Neural cell (in vitro differentiated cells): Measurements from ENCODE around the gene REEP1. TPM values are rescaled to one million over a fixed set of nuclear protein-coding genes. Genes with fewer than 3 reads are reported as not detected.

Source experiments
- H2AFZ ChIP-seq: fragments of 200-600, 300-800 bp; sonication (generic), shearing (Covaris generic); 2 replicates; pipeline ENCODE4 v1.6.0; 2014; ENCODE audit warnings: low read depth, mild to moderate bottlenecking, antibody characterized with exemption, low read length, moderate library complexity
- H3F3A ChIP-seq: fragments of 200-600 bp; shearing (Covaris generic); 2 replicates; pipeline ENCODE4 v1.6.1; 2016; ENCODE audit warnings: mild to moderate bottlenecking, moderate library complexity, mixed read lengths, antibody characterized with exemption, low read length; ENCODE audit not compliant: insufficient read depth, poor library complexity, severe bottlenecking
- H3K27ac ChIP-seq: fragments of 200-600, 300-800 bp; sonication (generic), shearing (Covaris generic); 2 replicates; pipeline ENCODE4 v1.5.1; 2014; ENCODE audit warnings: mild to moderate bottlenecking, low read length, moderate library complexity
- H3K27me3 ChIP-seq: fragments of 300-800, 200-600 bp; sonication (generic), shearing (Covaris generic); 2 replicates; pipeline ENCODE4 v1.6.0; 2014; ENCODE audit warnings: mild to moderate bottlenecking, low read depth, low read length, moderate library complexity; ENCODE audit not compliant: insufficient read depth
- H3K36me3 ChIP-seq: fragments of 300-800, 200-600 bp; sonication (generic), shearing (Covaris generic); 2 replicates; pipeline ENCODE4 v1.5.1; 2014; ENCODE audit warnings: mild to moderate bottlenecking, antibody characterized with exemption, low read length, moderate library complexity; ENCODE audit not compliant: insufficient read depth
- H3K4me2 ChIP-seq: fragments of 300-800, 200-600 bp; sonication (generic), shearing (Covaris generic); 2 replicates; pipeline ENCODE4 v1.6.0; 2014; ENCODE audit warnings: mild to moderate bottlenecking, low read length
- H3K4me3 ChIP-seq: fragments of 300-800, 200-600 bp; sonication (generic), shearing (Covaris generic); 2 replicates; pipeline ENCODE4 v1.5.1; 2014; ENCODE audit warnings: mild to moderate bottlenecking, low read length, moderate library complexity
- H3K79me2 ChIP-seq: fragments of 200-600 bp; shearing (Covaris generic); replicated peaks from 2 replicates; pipeline ENCODE4 v1.6.0; 2014; ENCODE audit warnings: mild to moderate bottlenecking, low read length, moderate library complexity; ENCODE audit not compliant: insufficient read depth
- H3K9ac ChIP-seq: fragments of 300-800, 200-600 bp; sonication (generic), shearing (Covaris generic); 2 replicates; pipeline ENCODE4 v1.6.1; 2016; ENCODE audit warnings: mild to moderate bottlenecking, low read length, mixed read lengths
- H3K9me2 ChIP-seq: fragments of 200-600 bp; shearing (Covaris generic); 2 replicates; pipeline ENCODE4 v1.6.1; 2016; ENCODE audit warnings: mild to moderate bottlenecking, low read length, mixed read lengths; ENCODE audit not compliant: insufficient read depth
- H3K9me3 ChIP-seq: fragments of 200-600, 300-800 bp; sonication (generic), shearing (Covaris generic); 2 replicates; pipeline ENCODE4 v1.6.1; 2016; ENCODE audit warnings: mild to moderate bottlenecking, mixed run types, low read length, moderate library complexity, mixed read lengths
- H4K20me1 ChIP-seq: fragments of 200-600 bp; shearing (Covaris generic); 2 replicates; pipeline ENCODE4 v1.6.1; 2016; ENCODE audit warnings: mild to moderate bottlenecking, mixed run types; ENCODE audit not compliant: insufficient read depth
- CTCF ChIP-seq: fragments of 450-650 bp; IDR thresholded peaks from 2 replicates; pipeline ENCODE4 v1.5.1; 2014; ENCODE audit warnings: antibody characterized with exemption, mild to moderate bottlenecking, moderate library complexity; ENCODE audit not compliant: poor library complexity, severe bottlenecking
- EP300 ChIP-seq: fragments of 450-650 bp; conservative IDR thresholded peaks from 2 replicates; pipeline ENCODE4 v1.6.1; 2014; ENCODE audit warnings: antibody characterized with exemption, mild to moderate bottlenecking, moderate library complexity; ENCODE audit not compliant: poor library complexity, severe bottlenecking
- EZH2 ChIP-seq: fragments of 200-600, 300-800 bp; shearing (Covaris generic), sonication (generic); IDR thresholded peaks from 2 replicates; pipeline ENCODE4 v1.6.1; 2014; ENCODE audit warnings: antibody characterized with exemption, low read length, borderline replicate concordance, mild to moderate bottlenecking; ENCODE audit not compliant: insufficient read depth, poor library complexity, severe bottlenecking
- MXI1 ChIP-seq: fragments of 450-650 bp; conservative IDR thresholded peaks from 2 replicates; pipeline ENCODE4 v1.6.1; 2014; ENCODE audit warnings: antibody characterized with exemption, mild to moderate bottlenecking; ENCODE audit not compliant: poor library complexity, severe bottlenecking
- POLR2AphosphoS5 ChIP-seq: IDR thresholded peaks from 2 replicates; pipeline ENCODE4 v1.6.1; 2012
- RAD21 ChIP-seq: fragments of 450-650 bp; conservative IDR thresholded peaks from 2 replicates; pipeline ENCODE4 v1.6.1; 2014; ENCODE audit warnings: antibody characterized with exemption, mild to moderate bottlenecking, moderate library complexity
- REST ChIP-seq: IDR thresholded peaks from 2 replicates; pipeline ENCODE4 v1.6.1; 2012; ENCODE audit warnings: borderline replicate concordance
- SMC3 ChIP-seq: fragments of 450-650 bp; conservative IDR thresholded peaks from 2 replicates; pipeline ENCODE4 v1.6.1; 2014; ENCODE audit warnings: antibody characterized with exemption, mild to moderate bottlenecking, moderate library complexity; ENCODE audit not compliant: poor library complexity
- TAF1 ChIP-seq: IDR thresholded peaks from 2 replicates; pipeline ENCODE4 v1.6.1; 2012; ENCODE audit warnings: low read depth
- polyA plus RNA-seq: library from polyadenylated mRNA; depleted of rRNA; stranded (reverse); fragments of >200 nt; gene quantifications from 2 replicates; pipeline ENCODE4 v1.2.3, GENCODE V29; 2014

The REEP1 gene
- polyA plus RNA-seq, 1 donor from 2014 or later: 121 TPM

GRCh38 chr2:86253424-86253823 lies 84.0 kb downstream of the REEP1 start:
- Histone ChIP-seq H3K9ac (no peak overlapping the region), H3K4me2 (no peak overlapping the region)
- no peak for TF ChIP-seq EZH2
- no peak for TF ChIP-seq SMC3
- no peak for TF ChIP-seq TAF1
- no peak for TF ChIP-seq EP300

GRCh38 chr2:86251840-86252266 lies 85.6 kb downstream of the REEP1 start:
- peaks cover 11% of the 10 kb centered on the region for H3K36me3 ChIP-seq
- TF ChIP-seq MXI1 (no peak), RAD21 (no peak), EZH2 (no peak), CTCF (no peak), POLR2AphosphoS5 (no peak), EP300 (no peak), SMC3 (no peak), REST (no peak), TAF1 (no peak)
- H2AFZ ChIP-seq: no peak overlapping the region
- no peak overlapping the region for H3K27ac ChIP-seq
- H3K9ac ChIP-seq: no peak overlapping the region
- H3K9me2 ChIP-seq: no peaks in the 10 kb centered on the region
- no peaks in the 10 kb centered on the region for H3K9me3 ChIP-seq
- H4K20me1 ChIP-seq: no peaks in the 10 kb centered on the region
- no peaks in the 10 kb centered on the region for H3K79me2 ChIP-seq
- H3K4me3 ChIP-seq: no peak overlapping the region
- H3K27me3 ChIP-seq: no peaks in the 10 kb centered on the region
- H3K4me2 ChIP-seq: no peak overlapping the region
- H3F3A ChIP-seq: no peaks in the 10 kb centered on the region

More at GRCh38 chr2:86253424-86253823, 84.0 kb downstream of the REEP1 start:
- no peak overlapping the region for H3K27ac ChIP-seq
- H3K9me2 ChIP-seq: no peaks in the 10 kb centered on the region
- no peaks in the 10 kb centered on the region for H3K79me2 ChIP-seq
- peaks cover 11% of the 10 kb centered on the region for H3K36me3 ChIP-seq
- H4K20me1 ChIP-seq: no peaks in the 10 kb centered on the region
- no peak overlapping the region for H3K4me3 ChIP-seq
- H3K9me3 ChIP-seq: no peaks in the 10 kb centered on the region
- no peaks in the 10 kb centered on the region for H3F3A ChIP-seq
- H3K27me3 ChIP-seq: no peaks in the 10 kb centered on the region
- H2AFZ ChIP-seq: no peak overlapping the region
